NCI-H82 (cell line): ENCODE measurements around the gene GTF2E1.
"Not testable (repeated sequence)": the region's sequence is repeated elsewhere in the genome, so short reads cannot be mapped to it uniquely, and the experiment has no call there.

ENCODE experiments used
- DNase-seq: peaks from one replicate; lab custom pipeline; 2025; lab: John Stamatoyannopoulos, UW

Gene GTF2E1

DNA sequence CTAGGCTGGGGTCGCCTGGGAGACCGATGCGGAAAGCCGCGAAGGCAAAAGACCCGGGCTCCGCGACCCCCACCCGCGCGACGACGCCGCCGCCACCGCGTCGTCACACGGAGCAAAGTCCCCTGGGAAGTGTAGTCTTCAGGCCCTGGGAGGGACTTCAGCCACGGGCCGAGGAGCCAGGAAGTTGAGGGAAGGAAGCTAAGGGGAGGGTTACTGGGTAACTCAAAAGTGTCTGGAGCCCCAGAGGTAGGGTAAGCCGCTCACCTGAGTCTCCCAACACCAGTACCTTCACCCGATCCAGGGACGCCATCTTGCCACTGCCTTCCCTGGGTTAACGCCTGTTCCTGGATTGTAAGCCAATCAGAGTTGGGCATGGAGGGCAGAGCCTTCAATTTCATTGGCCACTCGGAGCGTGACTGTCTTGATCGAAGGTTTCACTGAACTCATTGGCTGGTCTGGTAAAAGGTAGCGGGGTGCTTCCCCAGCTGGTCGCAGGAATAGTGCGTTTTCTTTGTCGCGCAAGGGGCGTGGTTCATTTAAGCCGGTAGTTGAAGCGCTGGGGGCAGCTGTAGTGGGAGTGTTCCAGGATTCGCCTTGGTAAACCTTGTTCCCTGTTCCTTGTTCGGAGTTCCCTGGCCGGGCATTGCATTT lies at the start of gene GTF2E1, which contains the start of gene RABL3:
Gene GTF2E1, plus strand, starts transcription at position 547 of the 651 bp plus-strand sequence. CDS start 7,809 bp downstream, outside the sequence.
Gene RABL3, minus strand, starts transcription at position 319 of the 651 bp plus-strand sequence. Its CDS starts 9 bp downstream, at position 310.
- DNase-seq: peak; percentile 100

GRCh38 chr3:120693439-120694171 lies 48.9 kb upstream of the GTF2E1 start:
- DNase-seq: no peak

- no peak for DNase-seq
These were observed 43.2 kb upstream of the GTF2E1 start for GRCh38 chr3:120699333-120699732.

DNA sequence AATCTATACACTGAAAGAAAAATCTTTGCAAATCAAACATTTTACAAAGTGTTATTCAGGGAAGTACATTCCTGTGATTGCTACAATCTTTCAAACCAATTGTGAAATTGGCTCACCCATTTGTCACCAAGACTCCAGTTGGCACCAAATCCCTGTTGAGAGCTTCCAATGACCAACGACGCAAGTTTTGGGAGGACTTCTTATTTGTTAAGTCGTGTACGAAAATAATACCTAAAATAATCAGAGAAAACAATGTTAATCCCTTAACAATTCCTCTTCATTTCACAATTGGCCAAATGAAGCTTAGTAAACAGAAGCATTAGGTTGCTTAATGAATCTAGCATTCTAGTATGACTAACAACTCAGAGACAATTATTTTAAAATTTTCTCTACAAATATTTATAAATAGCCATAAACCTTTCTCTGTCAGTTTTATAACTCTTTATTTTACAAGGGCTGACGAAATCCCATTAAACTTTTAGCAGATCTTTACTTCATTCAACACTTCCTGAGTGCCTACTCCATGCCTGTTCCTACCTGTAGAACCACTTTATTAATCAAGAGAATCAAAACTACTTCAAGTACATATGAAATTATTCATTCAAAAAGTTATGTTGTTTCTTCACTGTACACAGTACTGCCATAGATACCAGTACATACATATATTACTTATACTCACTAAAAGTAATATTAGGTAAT lies 36.5 kb upstream of the GTF2E1 start:
- no peak for DNase-seq

GRCh38 chr3:120706950-120707349 lies 35.6 kb upstream of the GTF2E1 start:
- no peak for DNase-seq

GRCh38 chr3:120708408-120708807 lies 34.1 kb upstream of the GTF2E1 start:
- DNase-seq: no peak

GRCh38 chr3:120710369-120710768 lies 32.2 kb upstream of the GTF2E1 start:
- peak; percentile 90 for DNase-seq

DNA sequence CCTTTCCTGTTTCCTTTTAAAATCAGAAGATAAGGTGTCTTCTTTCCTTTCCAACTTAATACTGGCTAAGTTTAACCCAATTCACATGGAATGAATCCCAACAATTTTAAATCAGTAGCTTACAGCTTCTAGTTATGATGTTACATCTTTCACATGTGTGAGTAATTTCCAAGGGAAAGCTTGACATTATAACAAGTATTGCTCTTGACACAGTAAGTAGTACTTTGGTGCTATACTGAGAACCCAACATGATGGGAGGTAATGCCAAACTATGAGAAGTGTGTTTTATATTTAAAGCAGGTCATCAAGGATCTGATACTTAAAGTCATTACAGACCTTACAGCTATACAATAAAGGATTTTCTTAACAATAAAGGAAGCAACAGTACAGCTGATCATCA lies 29.3 kb upstream of the GTF2E1 start:
- DNase-seq: no peak

DNA sequence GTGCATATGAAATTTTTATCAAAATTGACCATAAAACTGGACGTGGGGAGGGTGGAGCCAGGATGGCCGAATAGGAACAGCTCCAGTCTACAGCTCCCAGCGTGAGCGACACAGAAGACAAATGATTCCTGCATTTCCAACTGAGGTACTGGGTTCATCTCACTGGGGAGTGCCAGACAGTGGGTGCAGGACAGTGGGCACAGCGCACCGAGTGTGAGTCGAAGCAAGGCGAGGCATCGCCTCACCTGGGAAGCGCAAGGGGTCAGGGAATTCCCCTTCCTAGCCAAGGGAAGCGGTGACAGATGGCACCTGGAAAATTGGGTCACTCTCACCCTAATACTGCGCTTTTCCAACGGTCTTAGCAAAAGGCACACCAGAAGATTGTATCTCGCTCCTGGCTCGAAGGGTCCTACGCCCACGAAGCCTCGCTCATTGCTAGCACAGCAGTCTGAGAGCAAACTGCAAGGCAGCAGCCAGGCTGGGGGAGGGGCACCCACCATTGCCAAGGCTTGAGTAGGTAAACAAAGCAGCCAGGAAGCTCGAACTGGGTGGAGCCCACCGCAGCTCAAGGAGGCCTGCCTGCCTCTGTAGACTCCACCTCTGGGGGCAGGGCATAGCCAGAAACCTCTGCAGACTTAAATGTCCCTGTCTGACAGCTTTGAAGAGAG lies 23.2 kb upstream of the GTF2E1 start:
- DNase-seq: peak; percentile 63

GRCh38 chr3:120726791-120727190 lies 15.8 kb upstream of the GTF2E1 start:
- no peak for DNase-seq

DNA sequence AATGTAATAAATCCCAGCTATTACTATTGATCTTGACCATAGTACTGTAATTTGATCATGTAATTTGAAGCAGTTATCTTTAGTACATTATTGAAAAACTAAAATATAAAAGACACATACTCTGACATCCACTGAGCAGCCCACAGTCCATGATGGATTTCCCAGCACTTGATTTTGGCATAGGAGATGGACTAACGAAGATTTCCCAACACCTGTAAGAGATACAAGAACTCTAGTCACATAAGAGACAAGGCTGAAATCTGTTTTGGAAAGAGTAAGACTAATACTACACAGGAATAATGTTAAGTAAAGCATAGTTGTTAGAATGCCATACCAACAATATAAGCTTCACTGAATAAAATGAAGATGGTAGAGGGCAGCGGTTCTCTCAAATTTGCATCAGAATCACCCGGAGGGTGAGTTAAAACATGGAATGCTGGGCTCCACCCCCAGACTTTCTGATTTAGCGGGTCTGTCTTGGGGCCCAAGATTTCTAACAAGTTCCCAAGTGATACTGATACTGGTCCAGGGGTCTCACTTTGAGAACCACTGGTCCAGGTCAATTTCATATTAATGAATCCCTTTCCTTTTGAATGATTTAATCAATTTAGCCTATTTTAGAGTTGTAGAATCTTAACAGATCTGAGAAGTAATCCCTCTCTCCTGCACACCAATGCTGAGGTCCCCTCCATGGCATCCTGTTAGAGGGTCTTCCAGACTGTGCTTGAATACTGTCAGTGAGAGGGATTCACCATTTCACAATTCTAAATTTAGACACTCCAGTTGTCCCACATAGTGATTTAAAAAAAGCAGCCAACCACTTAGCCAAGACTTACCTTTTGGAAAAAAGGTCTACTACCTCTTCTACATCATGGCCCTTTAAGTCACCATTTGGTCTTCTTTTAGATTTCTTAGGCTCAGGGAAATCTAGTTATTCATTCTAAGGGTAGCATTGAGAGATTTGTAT lies 11.7 kb upstream of the GTF2E1 start:
- DNase-seq: no peak

DNA sequence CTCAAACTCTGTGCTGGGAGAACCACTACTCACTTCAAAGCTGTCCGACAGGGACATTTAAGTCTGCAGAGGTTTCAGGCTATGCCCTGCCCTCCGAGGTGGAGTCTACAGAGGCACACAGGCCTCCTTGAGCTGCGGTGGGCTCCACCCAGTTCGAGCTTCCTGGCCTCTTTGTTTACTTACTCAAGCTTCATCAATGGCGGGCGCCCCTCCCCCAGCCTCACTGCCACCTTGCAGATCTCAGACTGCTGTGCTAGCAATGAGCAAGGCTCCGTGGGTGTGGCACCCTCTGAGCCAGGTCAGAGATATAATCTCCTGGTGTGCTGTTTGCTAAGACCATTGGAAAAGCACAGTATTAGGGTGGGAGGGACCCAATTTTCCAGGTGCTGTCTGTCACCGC lies 4.5 kb upstream of the GTF2E1 start:
- DNase-seq: not testable (repeated sequence)

DNA sequence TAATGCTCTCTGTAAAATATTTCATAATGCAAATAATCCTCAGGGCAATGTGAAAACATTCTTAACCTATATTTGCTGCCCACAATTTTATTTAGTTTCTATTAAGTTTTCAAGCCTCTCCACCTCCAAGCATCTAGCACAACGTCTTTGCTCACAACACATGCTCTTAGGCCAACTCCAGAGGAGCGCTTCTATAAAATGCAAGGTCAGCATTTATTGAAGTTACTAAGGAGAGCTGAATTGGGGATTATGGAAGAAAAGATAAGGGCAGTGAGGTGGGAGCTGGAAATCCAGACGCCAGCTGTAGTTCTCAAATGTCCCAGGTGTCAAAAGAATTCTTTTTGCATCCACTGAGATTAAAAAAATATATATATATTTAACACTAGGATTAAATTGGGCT lies 1.2 kb upstream of the GTF2E1 start:
- peak; percentile 21 for DNase-seq

DNA sequence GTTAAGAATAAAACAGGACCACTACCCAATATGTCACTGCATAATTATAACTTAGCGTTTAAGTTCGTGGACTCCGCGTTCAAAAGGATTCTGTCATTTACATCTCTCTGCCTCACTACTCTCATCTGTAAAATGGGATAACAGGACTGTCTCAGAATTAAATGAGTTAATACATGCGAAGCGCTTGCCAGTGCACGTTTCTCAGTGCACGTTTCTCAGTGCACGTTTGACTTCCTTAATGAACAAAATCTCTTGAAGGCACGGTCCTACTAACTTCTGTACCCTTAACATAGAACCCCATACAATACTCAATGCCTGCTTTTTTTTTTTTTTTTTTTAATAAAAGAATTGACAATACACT lies 727 bp upstream of the GTF2E1 start:
- no peak for DNase-seq

DNA sequence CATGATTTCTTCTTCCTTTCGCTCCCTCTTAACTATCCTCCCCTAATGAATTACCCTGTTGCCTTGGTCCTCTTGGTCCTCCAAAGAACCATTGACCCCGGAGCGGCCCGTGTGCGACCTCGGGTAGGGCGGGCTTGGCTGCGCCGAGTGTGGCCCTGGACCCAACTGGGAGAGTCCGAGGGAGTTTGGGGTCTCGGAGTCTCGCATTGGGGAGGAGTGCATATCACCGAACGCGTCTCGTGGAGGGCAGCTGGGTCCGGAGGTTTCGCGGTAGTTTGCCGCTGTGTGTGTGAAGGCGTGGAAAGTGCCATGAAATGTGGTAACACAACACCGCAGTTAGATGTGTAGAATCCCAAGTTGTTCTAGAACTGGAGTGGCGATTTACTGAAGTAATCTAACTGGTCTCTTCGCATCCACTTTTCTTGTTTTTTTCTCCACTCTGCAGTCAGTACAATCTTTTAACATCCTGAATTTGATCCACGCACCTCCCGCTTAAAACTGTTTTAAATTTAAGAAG lies 363 bp downstream of the GTF2E1 start:
- peak; percentile 61 for DNase-seq

DNA sequence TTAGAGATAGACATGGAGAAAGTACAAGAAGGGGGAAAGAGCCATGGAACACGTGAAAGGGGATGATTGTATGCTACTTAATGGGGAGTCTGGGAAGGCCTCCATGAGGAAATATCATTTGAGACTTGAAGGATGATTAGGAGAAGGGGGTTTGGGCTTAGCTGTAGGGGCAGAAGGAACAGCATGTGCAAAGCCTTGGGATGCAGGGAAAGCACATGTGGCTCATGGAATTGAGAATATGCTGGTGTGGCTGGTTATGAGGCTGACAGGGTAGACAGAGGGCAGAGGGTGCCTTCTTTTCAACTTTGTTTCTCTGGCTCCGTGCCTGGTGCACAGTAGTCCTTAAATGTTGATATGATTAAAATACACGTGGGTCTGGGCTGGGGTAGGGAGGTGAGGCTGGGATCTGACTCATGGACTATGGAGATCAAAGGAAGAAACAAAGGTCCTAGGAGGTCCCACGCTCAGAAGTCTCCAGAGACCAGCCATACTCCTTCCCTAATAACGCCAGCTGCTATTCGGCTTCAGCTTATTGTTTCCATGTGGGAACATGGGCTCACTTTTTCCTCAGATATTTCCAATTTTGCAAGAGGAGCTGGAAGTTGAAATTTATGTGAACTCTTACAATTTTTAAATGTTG lies 1.1 kb downstream of the GTF2E1 start:
- DNase-seq: peak; percentile 45

GRCh38 chr3:120745466-120745865 lies 2.9 kb downstream of the GTF2E1 start:
- DNase-seq: no peak

DNA sequence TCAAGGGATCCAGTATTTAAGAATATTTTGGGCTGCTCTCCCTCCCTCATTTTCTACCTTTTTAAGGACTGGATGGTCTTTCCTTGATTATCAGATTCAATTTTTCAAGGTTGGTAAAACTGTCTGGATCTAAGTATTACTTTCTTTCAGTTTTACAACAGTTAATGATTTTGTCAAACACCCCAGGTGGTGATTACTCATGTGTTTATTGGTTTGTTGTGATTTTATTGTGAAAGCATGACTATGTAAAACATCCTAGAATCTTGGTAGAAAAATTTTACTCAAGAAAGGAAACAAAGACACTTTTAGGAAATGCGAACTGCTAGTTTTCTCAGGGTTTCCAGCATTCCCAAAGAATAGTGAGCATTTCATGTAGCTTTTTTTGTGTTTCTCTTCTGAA lies 7.3 kb downstream of the GTF2E1 start:
- DNase-seq: no peak

- DNase-seq: no peak
These were observed 9.7 kb downstream of the GTF2E1 start for GRCh38 chr3:120752230-120752629.

- no peak for DNase-seq
These were observed 10.3 kb downstream of the GTF2E1 start for GRCh38 chr3:120752865-120753264.
